ENCODE data around the gene RNF222. TPM values are rescaled to one million over a fixed set of nuclear protein-coding genes. Genes with fewer than 3 reads are reported as not detected.

The RNF222 gene
- polyA plus RNA-seq, 1 of the 3 experiments (the other 2 are of a cell fraction), result not detected

GRCh38 chr17:8372422-8372821 is 25.2 kb downstream of the RNF222 start:
- Histone ChIP-seq H3K4me2 (no peak overlapping the region), H3K4me3 (ENCODE audit: low read depth in 2 of 2, low read length in 1 of 2) (no peak overlapping the region), H4K20me1 (ENCODE audit: insufficient read depth) (0 out of 2 replicates have a peak, but pooled peaks cover 5% of the 10 kb centered on the region), H3F3A (replicated peaks; ENCODE audit: insufficient read depth) (peaks cover 15% of the 10 kb centered on the region), H2AFZ (ENCODE audit: low read depth) (no peak overlapping the region), H3K36me3 (replicated peaks in 1 of 2; ENCODE audit: control insufficient read depth in 1 of 2, insufficient read depth in 2 of 2, low read length in 1 of 2) (peaks cover 27 to 35% of the 10 kb centered on the region in 2 experiments), H3K9ac (no peak overlapping the region), H3K9me3 (no peaks in the 10 kb centered on the region), H3K27ac (ENCODE audit: low read depth in 2 of 2, low read length in 1 of 2) (no peak overlapping the region), H3K4me1 (ENCODE audit: control insufficient read depth in 1 of 2, insufficient read depth in 2 of 2, low read depth in 1 of 2, low read length in 1 of 2) (peaks cover 10 to 11% of the 10 kb centered on the region in 2 experiments; a peak in 2 of 4 replicates), H3K79me2 (ENCODE audit: insufficient read depth) (peaks cover 14% of the 10 kb centered on the region; the same call in 1 of the 2 replicates), H3K27me3 (ENCODE audit: insufficient read depth) (no peaks in the 10 kb centered on the region), H3K9me2 (no peaks in the 10 kb centered on the region)
- 91% methylated on average over 7 of the region's 7 CpGs for WGBS (ENCODE audit: low lambda C conversion rate)
- ChIA-PET POLR2A (no interaction called here), CTCF (no interaction called here)
- DNase-seq, result no peak
- TF ChIP-seq PBX3 (IDR thresholded peaks at IDR 0.05) (no peak), NRF1 (IDR thresholded peaks at IDR 0.05; ENCODE audit: low read depth, low read length) (no peak), TEAD4 (IDR thresholded peaks at IDR 0.05; ENCODE audit: borderline replicate concordance, insufficient read depth) (no peak), GATA2 (CRISPR knock-in tag; IDR thresholded peaks at IDR 0.05) (no peak), YY1 (IDR thresholded peaks at IDR 0.05; ENCODE audit: low read depth) (no peak), RCOR1 (IDR thresholded peaks at IDR 0.05; ENCODE audit: low read length) (no peak), EZH2phosphoT487 (IDR thresholded peaks at IDR 0.05; ENCODE audit: borderline replicate concordance, low read depth) (no peak), FOXJ3 (CRISPR knock-in tag; IDR thresholded peaks at IDR 0.05) (no peak), FOXM1 (IDR thresholded peaks at IDR 0.05; ENCODE audit: low read depth) (no peak), ZBTB33 (IDR thresholded peaks at IDR 0.05; ENCODE audit: borderline replicate concordance, low read depth) (no peak)
- TF ChIP-seq, protein P1, sequence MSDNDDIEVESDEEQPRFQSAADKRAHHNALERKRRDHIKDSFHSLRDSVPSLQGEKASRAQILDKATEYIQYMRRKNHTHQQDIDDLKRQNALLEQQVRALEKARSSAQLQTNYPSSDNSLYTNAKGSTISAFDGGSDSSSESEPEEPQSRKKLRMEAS (IDR thresholded peaks at IDR 0.05; ENCODE audit: low read depth), result no peak

- H3K4me1 ChIP-seq (ENCODE audit: control insufficient read depth in 1 of 2, insufficient read depth in 2 of 2, low read depth in 1 of 2, low read length in 1 of 2), result peaks cover 8 to 9% of the 10 kb centered on the region in 2 experiments; a peak in 2 of 4 replicates
- H3K9me2 ChIP-seq, result no peaks in the 10 kb centered on the region
- H3K4me2 ChIP-seq, result no peak overlapping the region
- H2AFZ ChIP-seq (ENCODE audit: low read depth), result no peak overlapping the region
- H3K9me3 ChIP-seq, result no peaks in the 10 kb centered on the region
- no peak overlapping the region for H3K27ac ChIP-seq (ENCODE audit: low read depth in 2 of 2, low read length in 1 of 2)
- no peak for TF ChIP-seq CHD2 (IDR thresholded peaks at IDR 0.05; ENCODE audit: low read length, partially characterized antibody)
- TF ChIP-seq GABPA (IDR thresholded peaks at IDR 0.05; ENCODE audit: low read depth), result no peak
- TF ChIP-seq, protein P2, sequence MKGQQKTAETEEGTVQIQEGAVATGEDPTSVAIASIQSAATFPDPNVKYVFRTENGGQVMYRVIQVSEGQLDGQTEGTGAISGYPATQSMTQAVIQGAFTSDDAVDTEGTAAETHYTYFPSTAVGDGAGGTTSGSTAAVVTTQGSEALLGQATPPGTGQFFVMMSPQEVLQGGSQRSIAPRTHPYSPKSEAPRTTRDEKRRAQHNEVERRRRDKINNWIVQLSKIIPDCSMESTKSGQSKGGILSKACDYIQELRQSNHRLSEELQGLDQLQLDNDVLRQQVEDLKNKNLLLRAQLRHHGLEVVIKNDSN (IDR thresholded peaks at IDR 0.05; ENCODE audit: borderline replicate concordance, low read depth), result no peak
- no peak for TF ChIP-seq NRF1 (IDR thresholded peaks at IDR 0.05; ENCODE audit: low read depth, low read length)
- TF ChIP-seq TAF1 (IDR thresholded peaks at IDR 0.05; ENCODE audit: borderline replicate concordance, low read depth, low read length), result no peak
- TF ChIP-seq YY1 (IDR thresholded peaks at IDR 0.05; ENCODE audit: low read depth), result no peak
- TF ChIP-seq SIN3A (IDR thresholded peaks at IDR 0.05; ENCODE audit: borderline replicate concordance, low read depth, low read length), result no peak
- TF ChIP-seq ELF1 (IDR thresholded peaks at IDR 0.05), result no peak
- no peak for TF ChIP-seq RFX5 (IDR thresholded peaks at IDR 0.05; ENCODE audit: low read length)
- TF ChIP-seq, protein P1 (IDR thresholded peaks at IDR 0.05; ENCODE audit: low read depth), result no peak
- TF ChIP-seq EZH2phosphoT487 (IDR thresholded peaks at IDR 0.05; ENCODE audit: borderline replicate concordance, low read depth), result no peak
- H3K36me3 ChIP-seq (replicated peaks in 1 of 2; ENCODE audit: control insufficient read depth in 1 of 2, insufficient read depth in 2 of 2, low read length in 1 of 2), result peaks cover 20 to 29% of the 10 kb centered on the region in 2 experiments
- H3K9ac ChIP-seq, result no peak overlapping the region
- ChIA-PET POLR2A (no interaction called here), CTCF (no interaction called here)
- H3K79me2 ChIP-seq (ENCODE audit: insufficient read depth), result peaks cover 14% of the 10 kb centered on the region; the same call in 1 of the 2 replicates
- H3F3A ChIP-seq (replicated peaks; ENCODE audit: insufficient read depth), result peaks cover 9% of the 10 kb centered on the region
- H3K27me3 ChIP-seq (ENCODE audit: insufficient read depth), result no peaks in the 10 kb centered on the region
- 81% methylated on average over 4 of the region's 4 CpGs for WGBS (ENCODE audit: low lambda C conversion rate)
- DNase-seq, result no peak
- H3K4me3 ChIP-seq (ENCODE audit: low read depth in 2 of 2, low read length in 1 of 2), result no peak overlapping the region
- H4K20me1 ChIP-seq (ENCODE audit: insufficient read depth), result 0 out of 2 replicates have a peak, but pooled peaks cover under 1% of the 10 kb centered on the region
Observed at GRCh38 chr17:8371786-8372185, 25.8 kb downstream of the RNF222 start.

Measured in SK-N-SH (cell line).